ENCODE measurements around the gene TBC1D8B. TPM values are rescaled to one million over a fixed set of nuclear protein-coding genes. Genes with fewer than 3 reads are reported as not detected.
"Not testable (repeated sequence)": the region's sequence is repeated elsewhere in the genome, so short reads cannot be mapped to it uniquely, and the experiment has no call there.

Gene TBC1D8B
- total and polyA plus RNA-seq, 7 experiments from 2014 or later: 0.24 to 2.1 (median 0.58) TPM

- Histone ChIP-seq H3K4me1 (ENCODE audit: control insufficient read depth in 2 of 2, insufficient read depth in 2 of 2, low read length in 2 of 2) (no peaks in the 10 kb centered on the region), H3K9me3 (ENCODE audit: control insufficient read depth in 2 of 3, low read length in 3 of 3) (no peaks in the 10 kb centered on the region), H3K27ac (ENCODE audit: low read depth, low read length) (no peak overlapping the region), H3K4me3 (ENCODE audit: low read length) (no peak overlapping the region), H3K36me3 (ENCODE audit: control insufficient read depth in 2 of 3, insufficient read depth in 3 of 3, low read length in 3 of 3) (no peaks in the 10 kb centered on the region), H3K27me3 (ENCODE audit: control insufficient read depth in 2 of 2, insufficient read depth in 2 of 2, low read length in 2 of 2) (no peaks in the 10 kb centered on the region)
- Mint-ChIP-seq H3K27ac (no peak overlapping the region), H3K4me1 (no peaks in the 10 kb centered on the region), H3K36me3 (no peaks in the 10 kb centered on the region), H3K9me3 (no peaks in the 10 kb centered on the region), H3K4me3 (no peak overlapping the region), H3K27me3 (no peaks in the 10 kb centered on the region)
- ATAC-seq: no peak
- POLR2A ChIA-PET: no interaction called here
- CTCF ChIA-PET: interaction anchor here (1.1 kb wide), 1 partner anchor 310 kb away, joined by 4 read pairs; no protein-coding TSS in a partner anchor
- peak in 1 of 9 donors; percentile 1 for DNase-seq
- intact Hi-C loops (cut with micrococcal nuclease): loop anchor here in 1 of 2 donors (1.0 kb wide), 1 partner anchor 376 kb away; no protein-coding TSS in a partner anchor
Observed at GRCh38 chrX:106791495-106791894, 11.0 kb upstream of the TBC1D8B start.

DNA sequence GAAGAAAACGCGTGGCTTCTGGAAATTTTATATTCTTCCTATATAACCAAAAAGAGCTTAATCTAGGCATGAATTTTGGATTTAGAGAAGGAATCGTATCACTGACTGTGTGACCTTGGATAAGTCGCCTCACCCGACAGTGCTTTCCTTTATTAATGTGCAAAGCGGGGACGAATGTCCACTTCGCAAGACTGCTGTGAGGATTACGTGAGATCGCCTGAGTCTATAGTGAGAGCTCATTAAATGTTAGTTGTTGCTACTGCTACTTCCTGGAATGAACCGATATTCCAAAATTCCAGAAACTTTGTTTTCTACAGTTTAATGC, 448 bp upstream of the TBC1D8B start:
- H3K27me3 Mint-ChIP-seq: peaks cover 20 to 37% (median 23%) of the 10 kb centered on the region in 5 donors
- H3K4me3 ChIP-seq (ENCODE audit: low read length): peak overlapping the region; percentile 51
- peak overlapping the region in 9 of 10 donors; percentile 77 to 94 (median 86) for H3K4me3 Mint-ChIP-seq
- intact Hi-C loops (cut with micrococcal nuclease): loop anchor here in 1 of 2 donors (2.0 to 5.0 kb wide), 2 partner anchors 190 to 1289 kb away; partner anchors contain the start of genes ATG4A, PSMD10 and RADX
- ATAC-seq (no peak), DNase-seq (no peak)
- POLR2A ChIA-PET: no interaction called here
- H3K36me3 ChIP-seq (ENCODE audit: control insufficient read depth in 2 of 3, insufficient read depth in 3 of 3, low read length in 3 of 3): no peaks in the 10 kb centered on the region
- H3K27ac ChIP-seq (ENCODE audit: low read depth, low read length): no peak overlapping the region
- CTCF ChIA-PET: no interaction called here
- H3K27ac Mint-ChIP-seq: no peak overlapping the region
- H3K36me3 Mint-ChIP-seq: no peaks in the 10 kb centered on the region
- no peaks in the 10 kb centered on the region for H3K4me1 ChIP-seq (ENCODE audit: control insufficient read depth in 2 of 2, insufficient read depth in 2 of 2, low read length in 2 of 2)
- H3K4me1 Mint-ChIP-seq: peaks cover 5 to 16% (median 11%) of the 10 kb centered on the region in 7 donors
- H3K9me3 ChIP-seq (ENCODE audit: control insufficient read depth in 2 of 3, low read length in 3 of 3): no peaks in the 10 kb centered on the region
- peaks cover 0 to 2% of the 10 kb centered on the region in 2 donors for H3K27me3 ChIP-seq (ENCODE audit: control insufficient read depth in 2 of 2, insufficient read depth in 2 of 2, low read length in 2 of 2)
- peaks cover 0 to 2% (median 0%) of the 10 kb centered on the region in 11 donors for H3K9me3 Mint-ChIP-seq

DNA sequence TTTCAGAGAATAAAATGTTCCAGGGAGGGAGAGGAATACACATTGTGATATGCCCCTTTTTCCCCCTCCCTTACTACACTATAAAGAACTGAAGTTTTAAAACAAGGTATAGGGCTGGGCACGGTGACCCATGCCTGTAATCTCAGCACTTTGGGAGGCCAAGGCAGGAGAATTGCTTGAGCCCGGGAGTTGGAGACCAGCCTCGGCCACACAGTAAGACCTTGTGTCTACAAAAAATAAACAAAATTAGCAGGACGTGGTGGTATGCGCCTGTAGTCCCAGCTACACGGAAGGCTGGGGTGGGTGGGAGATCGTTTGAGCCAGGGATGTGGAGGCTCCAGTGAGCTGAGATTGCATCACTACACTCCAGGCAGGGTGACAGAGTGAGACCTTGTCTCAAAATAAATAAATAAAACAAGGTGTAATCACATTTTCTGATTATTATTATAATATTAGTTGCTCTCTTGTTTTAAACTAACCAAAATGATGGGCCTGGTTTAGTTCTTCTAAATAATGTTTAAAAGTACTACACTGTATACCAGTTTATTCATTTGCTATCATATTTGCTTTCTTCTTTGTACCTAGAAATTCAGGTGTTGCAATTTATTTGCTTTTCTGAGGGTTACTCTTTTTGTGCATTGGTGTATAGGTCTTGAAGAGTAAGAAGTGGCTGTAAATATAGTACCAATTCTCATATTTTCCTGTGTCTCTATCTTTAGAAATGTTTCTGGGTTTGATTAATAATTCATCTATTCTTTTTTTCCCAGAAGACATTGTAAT, 8.8 kb downstream of the TBC1D8B start:
- ChIA-PET POLR2A (no interaction called here), CTCF (no interaction called here)
- no peak overlapping the region for H3K27ac Mint-ChIP-seq
- no peak overlapping the region for H3K27ac ChIP-seq (ENCODE audit: low read depth, low read length)
- H3K4me1 Mint-ChIP-seq: no peaks in the 10 kb centered on the region
- peaks cover 0 to 16% (median under 1%) of the 10 kb centered on the region in 5 donors for H3K27me3 Mint-ChIP-seq
- DNase-seq (no peak), ATAC-seq (no peak)
- peaks cover 0 to 3% of the 10 kb centered on the region in 2 donors for H3K27me3 ChIP-seq (ENCODE audit: control insufficient read depth in 2 of 2, insufficient read depth in 2 of 2, low read length in 2 of 2)
- intact Hi-C loops (cut with micrococcal nuclease): no loop called here
- H3K4me3 ChIP-seq (ENCODE audit: low read length): no peak overlapping the region
- H3K36me3 ChIP-seq (ENCODE audit: control insufficient read depth in 2 of 3, insufficient read depth in 3 of 3, low read length in 3 of 3): no peaks in the 10 kb centered on the region
- no peak overlapping the region for H3K4me3 Mint-ChIP-seq
- peaks cover 0 to 2% (median 0%) of the 10 kb centered on the region in 11 donors for H3K9me3 Mint-ChIP-seq
- H3K4me1 ChIP-seq (ENCODE audit: control insufficient read depth in 2 of 2, insufficient read depth in 2 of 2, low read length in 2 of 2): no peaks in the 10 kb centered on the region
- H3K36me3 Mint-ChIP-seq: no peaks in the 10 kb centered on the region
- no peaks in the 10 kb centered on the region for H3K9me3 ChIP-seq (ENCODE audit: control insufficient read depth in 2 of 3, low read length in 3 of 3)

GRCh38 chrX:106812930-106813329, 10.5 kb downstream of the TBC1D8B start:
- H3K9me3 ChIP-seq (ENCODE audit: control insufficient read depth in 2 of 3, low read length in 3 of 3); DNase-seq; H3K27ac ChIP-seq (ENCODE audit: low read depth, low read length); H3K4me3 ChIP-seq (ENCODE audit: low read length); H3K36me3 Mint-ChIP-seq; intact Hi-C loops (cut with micrococcal nuclease); H3K27ac Mint-ChIP-seq; CTCF ChIA-PET; ATAC-seq; H3K4me3 Mint-ChIP-seq; H3K9me3 Mint-ChIP-seq; H3K4me1 Mint-ChIP-seq; POLR2A ChIA-PET; H3K36me3 ChIP-seq (ENCODE audit: control insufficient read depth in 2 of 3, insufficient read depth in 3 of 3, low read length in 3 of 3); H3K4me1 ChIP-seq (ENCODE audit: control insufficient read depth in 2 of 2, insufficient read depth in 2 of 2, low read length in 2 of 2); H3K27me3 ChIP-seq (ENCODE audit: control insufficient read depth in 2 of 2, insufficient read depth in 2 of 2, low read length in 2 of 2): not testable (repeated sequence)
- peaks cover 0 to 17% (median 0%) of the 10 kb centered on the region in 5 donors for H3K27me3 Mint-ChIP-seq

DNA sequence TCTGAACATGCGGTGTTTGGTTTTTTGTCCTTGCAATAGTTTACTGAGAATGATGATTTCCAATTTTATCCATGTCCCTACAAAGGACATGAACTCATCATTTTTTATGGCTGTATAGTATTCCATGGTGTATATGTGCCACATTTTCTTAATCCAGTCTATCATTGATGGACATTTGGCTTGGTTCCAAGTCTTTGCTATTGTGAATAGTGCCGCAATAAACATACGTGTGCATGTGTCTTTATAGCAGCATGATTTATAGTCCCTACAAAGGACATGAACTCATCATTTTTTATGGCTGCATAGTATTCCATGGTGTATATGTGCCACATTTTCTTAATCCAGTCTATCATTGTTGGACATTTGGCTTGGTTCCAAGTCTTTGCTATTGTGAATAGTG, 11.6 kb downstream of the TBC1D8B start:
- H3K4me1 ChIP-seq (ENCODE audit: control insufficient read depth in 2 of 2, insufficient read depth in 2 of 2, low read length in 2 of 2); H3K36me3 Mint-ChIP-seq; H3K9me3 Mint-ChIP-seq; H3K27ac ChIP-seq (ENCODE audit: low read depth, low read length); H3K9me3 ChIP-seq (ENCODE audit: control insufficient read depth in 2 of 3, low read length in 3 of 3); CTCF ChIA-PET; H3K27me3 ChIP-seq (ENCODE audit: control insufficient read depth in 2 of 2, insufficient read depth in 2 of 2, low read length in 2 of 2); H3K4me1 Mint-ChIP-seq; ATAC-seq; POLR2A ChIA-PET; DNase-seq; H3K4me3 Mint-ChIP-seq; H3K4me3 ChIP-seq (ENCODE audit: low read length); H3K27ac Mint-ChIP-seq; H3K36me3 ChIP-seq (ENCODE audit: control insufficient read depth in 2 of 3, insufficient read depth in 3 of 3, low read length in 3 of 3); intact Hi-C loops (cut with micrococcal nuclease): not testable (repeated sequence)
- peaks cover 0 to 10% (median 0%) of the 10 kb centered on the region in 5 donors for H3K27me3 Mint-ChIP-seq

- no peaks in the 10 kb centered on the region for H3K27me3 ChIP-seq (ENCODE audit: control insufficient read depth in 2 of 2, insufficient read depth in 2 of 2, low read length in 2 of 2)
- peak in 4 of 9 donors; percentile 7 to 16 (median 12) for DNase-seq
- ATAC-seq: no peak
Observed at GRCh38 chrX:106862972-106863688, 60.7 kb downstream of the TBC1D8B start.

More at GRCh38 chrX:106862972-106863688, 60.7 kb downstream of the TBC1D8B start:
- CTCF ChIA-PET: no interaction called here
- peaks cover 0 to 7% (median 3%) of the 10 kb centered on the region in 11 donors for H3K9me3 Mint-ChIP-seq
- intact Hi-C loops (cut with micrococcal nuclease): no loop called here
- H3K27me3 Mint-ChIP-seq: peaks cover 0 to 9% (median 0%) of the 10 kb centered on the region in 5 donors
- Histone ChIP-seq H3K36me3 (ENCODE audit: control insufficient read depth in 2 of 3, insufficient read depth in 3 of 3, low read length in 3 of 3) (no peaks in the 10 kb centered on the region), H3K27ac (ENCODE audit: low read depth, low read length) (no peak overlapping the region), H3K4me1 (ENCODE audit: control insufficient read depth in 2 of 2, insufficient read depth in 2 of 2, low read length in 2 of 2) (no peaks in the 10 kb centered on the region), H3K9me3 (ENCODE audit: control insufficient read depth in 2 of 3, low read length in 3 of 3) (no peaks in the 10 kb centered on the region), H3K4me3 (ENCODE audit: low read length) (no peak overlapping the region)
- POLR2A ChIA-PET: interaction anchor here (0.5 kb wide), 1 partner anchor 772 kb away, joined by 3 read pairs; no protein-coding TSS in a partner anchor
- H3K4me1 Mint-ChIP-seq: no peaks in the 10 kb centered on the region
- H3K4me3 Mint-ChIP-seq: no peak overlapping the region
- H3K36me3 Mint-ChIP-seq: no peaks in the 10 kb centered on the region
- no peak overlapping the region for H3K27ac Mint-ChIP-seq

Data from naive thymus-derived CD4-positive, alpha-beta T cell (primary cell).